K562 (cell line): Measurements from ENCODE around the gene STAU1. TPM values are rescaled to one million over a fixed set of nuclear protein-coding genes. Genes with fewer than 3 reads are reported as not detected.

Source experiments
- ATAC-seq: fragments of 200-7000 bp; cut with Tn5 transposase; 3 replicates; pipeline ENCODE4 v1.9.1; 2020; ENCODE audit warnings: moderate library complexity
- BruUV-seq: library from RNA; stranded (reverse); fragments of 400-500 nt; replicated peaks from 2 replicates; lab custom pipeline; 2021; lab: Mats Ljungman, UMichigan
- CTCF ChIA-PET: fragments of 300-600 bp; formaldehyde crosslinking; extraction: SDS; loops from one replicate; lab custom pipeline; 2021; ENCODE audit warnings: low intra/inter-chr PET ratio; lab: Yijun Ruan, JAX
- POLR2A ChIA-PET: fragments of 300-600, 350-650 bp; sonication (Branson Sonifier 250); formaldehyde crosslinking; extraction: SDS; loops from one replicate; lab custom pipeline; 2021; ENCODE audit warnings: antibody characterized with exemption, inconsistent platforms; lab: Yijun Ruan, JAX
- DNase-seq, 4 experiments: peaks; one replicate each; pipeline versions ENCODE4 v3.0.0 to v3.0.0-alpha.2; 2011 to 2018; ENCODE audit warnings: low spot score in 3 of 4, mixed read lengths in 3 of 4; ENCODE audit errors: extremely low read depth in 1 of 4
- FAIRE-seq: peaks from 2 replicates; lab custom pipeline; 2011; peaks lifted over from hg19 to GRCh38; lab: Jason Lieb, UNC
- H2AFZ ChIP-seq: 2 replicates; pipeline ENCODE4 v1.6.0; 2011; ENCODE audit warnings: low read depth, low read length, control low read depth, inconsistent platforms
- H3K27ac ChIP-seq: fragments of 200-600 bp; 3 replicates; pipeline ENCODE4 v1.8.0; 2011; ENCODE audit warnings: low read depth, mild to moderate bottlenecking, control low read depth, inconsistent platforms, low read length, moderate library complexity, mixed read lengths; ENCODE audit errors: extremely low read depth
- H3K27me3 ChIP-seq, 2 experiments: fragments of 300-600 bp in 1 of 2; 2 replicates in 1 of 2; 3 replicates in 1 of 2; pipeline versions ENCODE4 v1.6.0 to v1.8.0; 2011; ENCODE audit warnings: inconsistent platforms in 2 of 2, low read length in 2 of 2, mild to moderate bottlenecking in 1 of 2, mixed read lengths in 1 of 2, moderate library complexity in 1 of 2; ENCODE audit not compliant: control insufficient read depth in 2 of 2, insufficient read depth in 2 of 2
- H3K36me3 ChIP-seq: fragments of 300-600 bp; 3 replicates; pipeline ENCODE4 v1.8.0; 2011; ENCODE audit warnings: mild to moderate bottlenecking, low read length, inconsistent platforms; ENCODE audit not compliant: control insufficient read depth, insufficient read depth
- H3K4me1 ChIP-seq, 2 experiments: fragments of 200-600 bp in 1 of 2; replicated peaks in 1 of 2; 2 replicates in 1 of 2; 3 replicates in 1 of 2; pipeline versions ENCODE4 v1.5.1 to v1.8.0; 2011; ENCODE audit warnings: inconsistent platforms in 2 of 2, low read length in 2 of 2, mild to moderate bottlenecking in 1 of 2, mixed read lengths in 1 of 2, moderate library complexity in 1 of 2; ENCODE audit not compliant: control insufficient read depth in 2 of 2, insufficient read depth in 2 of 2
- H3K4me2 ChIP-seq: 2 replicates; pipeline ENCODE4 v1.6.1; 2011; ENCODE audit warnings: low read length, control low read depth, inconsistent platforms, mixed read lengths; ENCODE audit not compliant: insufficient read depth
- H3K4me3 ChIP-seq: fragments of 200-600 bp; sonication (generic), shearing (Covaris generic); 2 replicates; pipeline ENCODE4 v1.5.1; 2016; ENCODE audit warnings: control low read depth, inconsistent platforms
- H3K79me2 ChIP-seq: fragments of 200-600 bp; 3 replicates; pipeline ENCODE4 v1.8.0; 2011; ENCODE audit warnings: low read length, inconsistent platforms; ENCODE audit not compliant: control insufficient read depth, insufficient read depth
- H3K9ac ChIP-seq, 2 experiments: 2 replicates each; pipeline versions ENCODE4 v1.6.0 to v1.6.1; 2011; ENCODE audit warnings: low read depth in 2 of 2, low read length in 2 of 2, control low read depth in 1 of 2, inconsistent platforms in 1 of 2, mild to moderate bottlenecking in 1 of 2, mixed read lengths in 1 of 2; ENCODE audit not compliant: insufficient read depth in 1 of 2
- H3K9me1 ChIP-seq: one replicate; pipeline ENCODE4 v1.6.0; 2011; ENCODE audit warnings: inconsistent platforms, mild to moderate bottlenecking, low read length, moderate library complexity; ENCODE audit not compliant: control insufficient read depth, insufficient read depth
- H3K9me3 ChIP-seq: replicated peaks from 2 replicates; pipeline ENCODE4 v1.5.1; 2011; ENCODE audit warnings: low read depth, low read length, inconsistent platforms; ENCODE audit not compliant: control insufficient read depth, insufficient read depth
- H4K20me1 ChIP-seq: replicated peaks from 2 replicates; pipeline ENCODE4 v1.6.1; 2011; ENCODE audit warnings: low read length, inconsistent platforms, mixed read lengths; ENCODE audit not compliant: control insufficient read depth, insufficient read depth
- LARP7 ChIP-seq: fragments of 450-650 bp; IDR thresholded peaks from 2 replicates; pipeline ENCODE4 v1.6.1; 2016
- MEF2A ChIP-seq: IDR thresholded peaks from 2 replicates; pipeline ENCODE4 v1.6.1; 2011; ENCODE audit warnings: low read depth, mild to moderate bottlenecking, low read length, moderate library complexity; ENCODE audit not compliant: control insufficient read depth
- NONO ChIP-seq, 2 experiments: fragments of 200-400 bp in 1 of 2; fragments of 450-650 bp in 1 of 2; formaldehyde crosslinking in 1 of 2; IDR thresholded peaks; 2 replicates each; pipeline ENCODE4 v1.6.1; 2017; ENCODE audit warnings: low read depth in 2 of 2, mild to moderate bottlenecking in 2 of 2, moderate library complexity in 2 of 2, low read length in 1 of 2
- PHF20 ChIP-seq: fragments of 450-650 bp; IDR thresholded peaks from 2 replicates; pipeline ENCODE4 v1.6.1; 2018; ENCODE audit not compliant: partially characterized antibody
- SMARCA4 ChIP-seq: fragments of 450-650 bp; IDR thresholded peaks from 2 replicates; pipeline ENCODE4 v1.6.1; 2016
- THAP12 ChIP-seq: fragments of 250-450 bp; sonication (Bioruptor Pico); IDR thresholded peaks from 2 replicates; pipeline ENCODE4 v1.9.0; 2021; ENCODE audit warnings: mild to moderate bottlenecking, inconsistent platforms
- ZFPM2 ChIP-seq: fragments of 250-450 bp; sonication (Bioruptor Pico); IDR thresholded peaks from 2 replicates; pipeline ENCODE4 v1.5.1; 2022; ENCODE audit warnings: mild to moderate bottlenecking
- WGBS: fragments of 100-300 bp; shearing (Covaris generic); methylation state at CpG from one replicate; pipeline ENCODE4 v1.1.6; 2016; ENCODE audit warnings: low coverage, mixed read lengths; ENCODE audit not compliant: insufficient coverage; ENCODE audit errors: missing lambda C conversion rate; 5-methylcytosine and 5-hydroxymethylcytosine counted together
- in situ Hi-C: fragments of 300-500 bp; cut with MboI; formaldehyde crosslinking; loops from 4 replicates; pipeline ENCODE4 v1.15.0; 2018; ENCODE audit warnings: inconsistent platforms, mixed read lengths
- intact Hi-C: fragments of 100-400 bp; cut with micrococcal nuclease; formaldehyde crosslinking; loops from 2 replicates; pipeline ENCODE4 v1.14.2; 2022
- polyA plus RNA-seq, 8 experiments: library from polyadenylated mRNA; depleted of rRNA in 4 of 8; stranded (reverse) in 5 of 8; unstranded in 3 of 8; fragments of >200 nt; fragmentation: Nextera tagmentation in 2 of 8; fragmentation: Illumina TruSeq in 1 of 8; extraction: Ambion mirVana in 2 of 8; extraction: Trizol in 1 of 8; gene quantifications; 2 replicates each; pipeline versions ENCODE4 v1.2.1 to v1.2.3, GENCODE V29; 2011 to 2014; ENCODE audit warnings: inconsistent platforms in 1 of 8, missing spikeins in 1 of 8
- total RNA-seq, 7 experiments: library from RNA; depleted of rRNA in 6 of 7; stranded (reverse); fragments of >200 nt in 6 of 7; fragmentation: Illumina TruSeq in 2 of 7; extraction: Trizol in 2 of 7; gene quantifications; 2 replicates each; pipeline versions ENCODE4 v1.2.1 to v1.2.3, GENCODE V29; 2011 to 2021; ENCODE audit warnings: low replicate concordance in 1 of 7

Gene STAU1
- total and polyA plus RNA-seq, 9 of the 15 experiments (the other 6 are each of a cell fraction or from before 2014, with no cell fraction given) = 18.0 to 106 (median 50.6) TPM

DNA sequence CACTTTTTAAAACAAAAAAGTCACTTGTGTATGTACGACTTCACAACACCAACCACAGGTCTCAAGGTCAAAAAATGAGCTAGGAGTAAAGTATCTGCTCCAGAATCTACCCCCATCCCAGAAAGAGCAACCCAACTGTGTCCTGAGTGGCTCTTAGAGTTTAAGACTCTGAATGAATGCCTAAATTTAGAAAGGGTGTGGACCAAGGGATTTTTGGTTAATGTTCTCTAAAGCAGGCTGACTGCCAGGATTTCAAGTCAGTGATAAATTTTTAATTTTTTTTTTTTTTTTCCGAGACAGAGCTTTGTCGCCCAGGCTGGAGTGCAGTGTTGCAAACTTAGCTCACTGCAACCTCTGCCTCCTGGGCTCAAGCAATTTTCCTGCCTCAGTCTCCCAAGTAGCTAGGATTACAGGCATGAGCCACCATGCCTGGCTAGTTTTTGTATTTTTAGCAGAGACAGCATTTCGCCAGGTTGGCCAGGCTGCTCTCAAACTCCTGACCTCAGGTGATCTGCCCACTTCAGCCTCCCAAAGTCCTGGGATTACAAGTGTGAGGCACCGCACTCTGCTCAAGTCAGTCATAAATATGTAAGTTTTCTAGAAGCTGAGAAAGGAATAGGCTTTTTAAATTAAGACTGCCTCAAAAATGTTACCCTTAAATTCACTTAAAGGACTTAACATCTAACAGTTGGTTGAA lies 20.2 kb downstream of the STAU1 start:
- no peak overlapping the region for H3K27ac ChIP-seq
- H2AFZ ChIP-seq = no peak overlapping the region
- FAIRE-seq (no peak), DNase-seq (no peak), ATAC-seq (peak; percentile 52)
- no peaks in the 10 kb centered on the region for H3K27me3 ChIP-seq
- POLR2A ChIA-PET = interaction anchor here (0.8 to 3.5 kb wide), 6 partner anchors 9 to 19 kb away, joined by 3 to 12 read pairs (median 6); no protein-coding TSS in a partner anchor
- H3K36me3 ChIP-seq = peaks cover 57% of the 10 kb centered on the region
- H4K20me1 ChIP-seq = 0 out of 2 replicates have a peak, but pooled peaks cover 3% of the 10 kb centered on the region
- TF ChIP-seq MEF2A = no peak
- no peak for TF ChIP-seq LARP7
- TF ChIP-seq, all 486 proteins: peak for 0
- no peaks in the 10 kb centered on the region for H3K9me1 ChIP-seq
- intact Hi-C loops = no loop called here
- in situ Hi-C loops = no loop called here
- H3K4me1 ChIP-seq = no peaks in the 10 kb centered on the region
- H3K4me2 ChIP-seq = no peak overlapping the region
- 78% methylated on average over 3 of the region's 5 CpGs for WGBS
- CTCF ChIA-PET = no interaction called here
- no peak overlapping the region; a peak in 1 of 4 replicates for H3K9ac ChIP-seq
- peaks cover 75% of the 10 kb centered on the region for H3K79me2 ChIP-seq
- H3K9me3 ChIP-seq = no peaks in the 10 kb centered on the region
- no TSS peak for BruUV-seq
- no peak overlapping the region for H3K4me3 ChIP-seq

DNA sequence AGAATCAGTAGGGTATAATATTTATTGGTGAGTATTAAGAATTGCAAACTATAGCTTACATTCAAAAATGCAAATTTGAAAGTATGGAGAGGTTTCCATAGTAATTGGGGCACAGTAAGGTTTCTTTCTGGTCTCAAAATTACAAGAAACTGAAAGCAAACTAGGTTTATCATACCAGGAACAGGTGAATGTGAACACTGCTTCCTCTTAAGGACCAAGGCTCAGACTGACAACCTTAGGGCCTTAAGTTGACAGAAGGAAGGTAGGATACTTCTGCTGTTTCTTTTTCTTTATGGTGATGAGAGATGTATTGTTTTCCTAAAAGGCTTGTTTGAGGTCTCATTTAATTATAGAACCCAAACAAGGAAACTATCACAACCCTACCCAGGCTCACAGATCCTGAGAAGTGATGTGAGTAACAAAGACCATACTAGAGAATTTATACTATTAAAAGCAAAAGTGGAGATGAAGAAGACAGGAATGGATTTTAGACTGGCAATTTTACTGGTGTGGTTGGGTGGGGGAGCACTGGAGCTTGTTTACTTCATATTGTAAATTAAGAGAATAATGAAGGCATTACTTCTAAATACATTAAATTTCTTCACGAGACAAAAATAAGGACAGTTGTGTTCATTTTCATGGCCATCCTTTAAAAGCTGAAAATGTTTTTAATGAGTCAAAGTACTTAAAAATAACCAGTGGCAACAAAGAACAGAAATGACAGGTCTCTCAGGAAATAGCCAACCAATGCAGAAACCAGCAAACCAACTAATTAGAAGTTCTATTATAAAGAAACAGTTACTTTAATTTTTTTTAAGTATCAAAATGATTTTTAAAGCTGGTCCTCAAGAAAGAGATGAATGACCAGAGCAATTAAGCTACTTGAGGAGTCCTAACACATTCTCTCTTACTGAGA lies 21.3 kb downstream of the STAU1 start:
- H3K4me1 ChIP-seq = no peaks in the 10 kb centered on the region
- 0 out of 2 replicates have a peak, but pooled peaks cover 3% of the 10 kb centered on the region for H4K20me1 ChIP-seq
- ATAC-seq (no peak), DNase-seq (no peak), FAIRE-seq (no peak)
- H3K36me3 ChIP-seq = peaks cover 51% of the 10 kb centered on the region
- H3K4me2 ChIP-seq = no peak overlapping the region
- intact Hi-C loops = no loop called here
- in situ Hi-C loops = no loop called here
- ChIA-PET CTCF (no interaction called here), POLR2A (interaction anchor here (0.8 to 3.5 kb wide), 8 partner anchors 8 to 120 kb away, joined by 3 to 12 read pairs (median 5); no protein-coding TSS in a partner anchor)
- no peak overlapping the region for H3K9ac ChIP-seq
- no peaks in the 10 kb centered on the region for H3K9me3 ChIP-seq
- no peaks in the 10 kb centered on the region for H3K9me1 ChIP-seq
- 82% methylated on average over 1 of the region's 1 CpG for WGBS
- H3K4me3 ChIP-seq = no peak overlapping the region
- H3K79me2 ChIP-seq = peaks cover 68% of the 10 kb centered on the region
- H3K27ac ChIP-seq = no peak overlapping the region
- no peaks in the 10 kb centered on the region for H3K27me3 ChIP-seq
- BruUV-seq = no TSS peak
- no peak overlapping the region for H2AFZ ChIP-seq
- no peak for TF ChIP-seq SMARCA4
- TF ChIP-seq PHF20 = no peak
- no peak for TF ChIP-seq ZFPM2
- no peak for TF ChIP-seq NONO (IDR thresholded peaks at IDR 0.05; ENCODE audit: low read depth in 2 of 2, low read length in 1 of 2)
- no peak for TF ChIP-seq THAP12 (CRISPR knock-in tag)
